Rectal smooth muscle tissue (tissue), 1 donor: ENCODE measurements around the gene SLC22A1.
"Not testable (repeated sequence)": the region's sequence is repeated elsewhere in the genome, so short reads cannot be mapped to it uniquely, and the experiment has no call there.

ENCODE experiments used
- H3K27ac ChIP-seq: one replicate; pipeline ENCODE4 v1.7.0; 2013; ENCODE audit warnings: low read depth, low read length, inconsistent platforms
- H3K27me3 ChIP-seq: one replicate; pipeline ENCODE4 v1.7.0; 2013; ENCODE audit warnings: low read length; ENCODE audit not compliant: control insufficient read depth, insufficient read depth
- H3K36me3 ChIP-seq: one replicate; pipeline ENCODE4 v1.7.0; 2013; ENCODE audit warnings: low read length; ENCODE audit not compliant: control insufficient read depth, insufficient read depth
- H3K4me1 ChIP-seq: one replicate; pipeline ENCODE4 v1.7.0; 2013; ENCODE audit warnings: low read length; ENCODE audit not compliant: control insufficient read depth, insufficient read depth
- H3K4me3 ChIP-seq: one replicate; pipeline ENCODE4 v1.7.0; 2013; ENCODE audit warnings: low read length
- H3K9ac ChIP-seq: one replicate; pipeline ENCODE4 v1.7.0; 2013; ENCODE audit warnings: low read length

Gene SLC22A1

GRCh38 chr6:160137130-160137988 is 15.7 kb downstream of the SLC22A1 start:
- no peak overlapping the region for H3K4me3 ChIP-seq
- H3K27me3 ChIP-seq, result no peaks in the 10 kb centered on the region
- no peak overlapping the region for H3K9ac ChIP-seq
- H3K36me3 ChIP-seq, result no peaks in the 10 kb centered on the region
- H3K4me1 ChIP-seq, result peaks cover 26% of the 10 kb centered on the region
- no peak overlapping the region for H3K27ac ChIP-seq

- H3K4me1 ChIP-seq, result peaks cover 26% of the 10 kb centered on the region
- H3K9ac ChIP-seq, result no peak overlapping the region
- H3K36me3 ChIP-seq, result no peaks in the 10 kb centered on the region
- no peak overlapping the region for H3K4me3 ChIP-seq
- no peaks in the 10 kb centered on the region for H3K27me3 ChIP-seq
- H3K27ac ChIP-seq, result peak overlapping the region; percentile 41
Measured at GRCh38 chr6:160137989-160138835, 16.6 kb downstream of the SLC22A1 start.

- Histone ChIP-seq H3K9ac (no peak overlapping the region), H3K27me3 (no peaks in the 10 kb centered on the region), H3K27ac (peak overlapping the region; percentile 41), H3K4me3 (no peak overlapping the region), H3K4me1 (peaks cover 26% of the 10 kb centered on the region), H3K36me3 (no peaks in the 10 kb centered on the region)
Measured at GRCh38 chr6:160138839-160139419, 17.3 kb downstream of the SLC22A1 start.

GRCh38 chr6:160139420-160139851 is 17.8 kb downstream of the SLC22A1 start:
- no peak overlapping the region for H3K4me3 ChIP-seq
- H3K36me3 ChIP-seq, result no peaks in the 10 kb centered on the region
- no peaks in the 10 kb centered on the region for H3K27me3 ChIP-seq
- peak overlapping the region; percentile 48 for H3K27ac ChIP-seq
- H3K4me1 ChIP-seq, result peaks cover 26% of the 10 kb centered on the region
- H3K9ac ChIP-seq, result no peak overlapping the region

- not testable (repeated sequence) for H3K36me3 ChIP-seq, H3K27me3 ChIP-seq, H3K9ac ChIP-seq, H3K4me3 ChIP-seq
- peaks cover 26% of the 10 kb centered on the region for H3K4me1 ChIP-seq
- peak overlapping the region; percentile 77 for H3K27ac ChIP-seq
Measured at GRCh38 chr6:160140493-160140892, 18.9 kb downstream of the SLC22A1 start.

- Histone ChIP-seq H3K27ac (peak overlapping the region; percentile 77), H3K36me3 (no peaks in the 10 kb centered on the region), H3K27me3 (no peaks in the 10 kb centered on the region), H3K4me3 (no peak overlapping the region), H3K4me1 (peaks cover 26% of the 10 kb centered on the region), H3K9ac (no peak overlapping the region)
Measured at GRCh38 chr6:160141001-160141726, 19.5 kb downstream of the SLC22A1 start.

GRCh38 chr6:160142115-160142715 is 20.6 kb downstream of the SLC22A1 start:
- Histone ChIP-seq H3K27me3 (no peaks in the 10 kb centered on the region), H3K4me1 (peaks cover 33% of the 10 kb centered on the region), H3K36me3 (no peaks in the 10 kb centered on the region), H3K4me3 (no peak overlapping the region), H3K27ac (peak overlapping the region; percentile 77), H3K9ac (no peak overlapping the region)

- no peaks in the 10 kb centered on the region for H3K27me3 ChIP-seq
- no peak overlapping the region for H3K9ac ChIP-seq
- peaks cover 17% of the 10 kb centered on the region for H3K4me1 ChIP-seq
- peak overlapping the region; percentile 85 for H3K27ac ChIP-seq
- no peak overlapping the region for H3K4me3 ChIP-seq
- H3K36me3 ChIP-seq, result no peaks in the 10 kb centered on the region
Measured at GRCh38 chr6:160146454-160147145, 25.0 kb downstream of the SLC22A1 start.

- H3K9ac ChIP-seq, result no peak overlapping the region
- no peaks in the 10 kb centered on the region for H3K27me3 ChIP-seq
- peaks cover 12% of the 10 kb centered on the region for H3K4me1 ChIP-seq
- H3K36me3 ChIP-seq, result no peaks in the 10 kb centered on the region
- H3K4me3 ChIP-seq, result no peak overlapping the region
- H3K27ac ChIP-seq, result peak overlapping the region; percentile 85
Measured at GRCh38 chr6:160147146-160147536, 25.5 kb downstream of the SLC22A1 start.

- no peak overlapping the region for H3K27ac ChIP-seq
- H3K4me1 ChIP-seq, result no peaks in the 10 kb centered on the region
- no peak overlapping the region for H3K4me3 ChIP-seq
- no peaks in the 10 kb centered on the region for H3K27me3 ChIP-seq
- H3K9ac ChIP-seq, result no peak overlapping the region
- no peaks in the 10 kb centered on the region for H3K36me3 ChIP-seq
Measured at GRCh38 chr6:160154471-160154870, 32.9 kb downstream of the SLC22A1 start.

- Histone ChIP-seq H3K27ac (no peak overlapping the region), H3K4me3 (no peak overlapping the region), H3K4me1 (no peaks in the 10 kb centered on the region), H3K9ac (no peak overlapping the region), H3K36me3 (no peaks in the 10 kb centered on the region), H3K27me3 (no peaks in the 10 kb centered on the region)
Measured at GRCh38 chr6:160156842-160157241, 35.2 kb downstream of the SLC22A1 start.
